H9 (cell line): ENCODE data around the gene STT3B. TPM values are rescaled to one million over a fixed set of nuclear protein-coding genes. Genes with fewer than 3 reads are reported as not detected.

Source experiments
- DNase-seq: peaks from one replicate; pipeline ENCODE4 v3.0.0-alpha.2; 2017
- H2AFZ ChIP-seq: one replicate; pipeline ENCODE4 v1.6.1; 2013; ENCODE audit warnings: mild to moderate bottlenecking, low read length, control low read depth, moderate library complexity
- H2AK5ac ChIP-seq: 2 replicates; pipeline ENCODE4 v1.6.1; 2013; ENCODE audit warnings: low read length, control low read depth, mixed read lengths; ENCODE audit not compliant: insufficient read length
- H2BK120ac ChIP-seq: one replicate; pipeline ENCODE4 v1.6.1; 2013; ENCODE audit warnings: low read depth, mild to moderate bottlenecking, low read length, control low read depth, inconsistent platforms; ENCODE audit not compliant: poor library complexity, severe bottlenecking
- H2BK12ac ChIP-seq: 2 replicates; pipeline ENCODE4 v1.6.1; 2013; ENCODE audit warnings: low read length, control low read depth, mixed read lengths, low read depth; ENCODE audit not compliant: insufficient read length
- H2BK15ac ChIP-seq: 2 replicates; pipeline ENCODE4 v1.6.1; 2013; ENCODE audit warnings: low read depth, low read length, control low read depth
- H2BK20ac ChIP-seq: one replicate; pipeline ENCODE4 v1.6.1; 2013; ENCODE audit warnings: low read depth, mild to moderate bottlenecking, low read length, control low read depth, inconsistent platforms; ENCODE audit not compliant: poor library complexity, severe bottlenecking
- H2BK5ac ChIP-seq: 2 replicates; pipeline ENCODE4 v1.6.1; 2013; ENCODE audit warnings: low read length, control low read depth, mixed read lengths; ENCODE audit not compliant: insufficient read length
- H3K14ac ChIP-seq: 2 replicates; pipeline ENCODE4 v1.6.1; 2013; ENCODE audit warnings: low read length, control low read depth; ENCODE audit not compliant: insufficient read depth
- H3K18ac ChIP-seq: 2 replicates; pipeline ENCODE4 v1.6.1; 2013; ENCODE audit warnings: low read depth, mild to moderate bottlenecking, mixed read lengths, low read length, control low read depth; ENCODE audit not compliant: insufficient read length
- H3K23ac ChIP-seq: 2 replicates; pipeline ENCODE4 v1.6.1; 2013; ENCODE audit warnings: low read length, control low read depth, mixed read lengths, low read depth; ENCODE audit not compliant: insufficient read length
- H3K23me2 ChIP-seq: 2 replicates; pipeline ENCODE4 v1.6.1; 2013; ENCODE audit warnings: low read depth, mild to moderate bottlenecking, mixed read lengths, low read length, control low read depth; ENCODE audit not compliant: insufficient read length, poor library complexity, severe bottlenecking
- H3K27ac ChIP-seq: 2 replicates; pipeline ENCODE4 v1.5.1; 2013; ENCODE audit warnings: low read length, control low read depth, mixed read lengths, low read depth; ENCODE audit not compliant: insufficient read length
- H3K27me3 ChIP-seq: 2 replicates; pipeline ENCODE4 v1.6.1; 2013; ENCODE audit warnings: low read length, control low read depth, inconsistent platforms; ENCODE audit not compliant: insufficient read depth
- H3K4ac ChIP-seq: 2 replicates; pipeline ENCODE4 v1.6.1; 2013; ENCODE audit warnings: low read depth, mild to moderate bottlenecking, control low read depth, inconsistent platforms, low read length, moderate library complexity
- H3K4me1 ChIP-seq: 2 replicates; pipeline ENCODE4 v1.6.1; 2013; ENCODE audit warnings: low read length, control low read depth, inconsistent platforms; ENCODE audit not compliant: insufficient read depth
- H3K4me2 ChIP-seq: 2 replicates; pipeline ENCODE4 v1.6.1; 2013; ENCODE audit warnings: low read length, control low read depth, mixed read lengths; ENCODE audit not compliant: insufficient read length, insufficient read depth
- H3K56ac ChIP-seq: 2 replicates; pipeline ENCODE4 v1.6.1; 2013; ENCODE audit warnings: low read depth, mild to moderate bottlenecking, mixed read lengths, low read length, control low read depth; ENCODE audit not compliant: insufficient read length
- H3K79me1 ChIP-seq: 2 replicates; pipeline ENCODE4 v1.6.1; 2013; ENCODE audit warnings: low read depth, mild to moderate bottlenecking, moderate library complexity, low read length, control low read depth, inconsistent platforms; ENCODE audit not compliant: insufficient read depth, poor library complexity, severe bottlenecking
- H3K79me2 ChIP-seq: 2 replicates; pipeline ENCODE4 v1.6.1; 2013; ENCODE audit warnings: low read length, control low read depth, inconsistent platforms; ENCODE audit not compliant: insufficient read depth
- H3K9ac ChIP-seq: 2 replicates; pipeline ENCODE4 v1.6.1; 2013; ENCODE audit warnings: low read length, control low read depth, mixed read lengths; ENCODE audit not compliant: insufficient read length; ENCODE audit errors: extremely low read depth
- H3K9me3 ChIP-seq: one replicate; pipeline ENCODE4 v1.6.1; 2013; ENCODE audit warnings: low read depth, low read length, inconsistent platforms; ENCODE audit not compliant: control insufficient read depth
- H3T11ph ChIP-seq: one replicate; pipeline ENCODE4 v1.6.1; 2013; ENCODE audit warnings: mild to moderate bottlenecking, low read length, control low read depth, inconsistent platforms
- H4K20me1 ChIP-seq: one replicate; pipeline ENCODE4 v1.6.1; 2013; ENCODE audit not compliant: control insufficient read depth, insufficient read length, insufficient read depth
- H4K5ac ChIP-seq: 2 replicates; pipeline ENCODE4 v1.6.1; 2013; ENCODE audit warnings: low read depth, mild to moderate bottlenecking, mixed read lengths, low read length, control low read depth; ENCODE audit not compliant: insufficient read length
- H4K8ac ChIP-seq: replicated peaks from 2 replicates; pipeline ENCODE4 v1.6.1; 2013; ENCODE audit warnings: low read length, control low read depth, mixed read lengths, low read depth; ENCODE audit not compliant: insufficient read length
- H4K91ac ChIP-seq: 2 replicates; pipeline ENCODE4 v1.6.1; 2013; ENCODE audit warnings: low read depth, mild to moderate bottlenecking, moderate library complexity, mixed read lengths, low read length, control low read depth; ENCODE audit not compliant: insufficient read length
- H3K27ac Mint-ChIP-seq, 3 experiments: 2 replicates in 2 of 3; 3 replicates in 1 of 3; pipeline ENCODE4 v1.8.0; 2020 to 2021; ENCODE audit warnings: mixed read lengths in 3 of 3, mild to moderate bottlenecking in 1 of 3, moderate library complexity in 1 of 3
- H3K27me3 Mint-ChIP-seq: 2 replicates; pipeline ENCODE4 v1.8.0; 2021; ENCODE audit warnings: low read depth, mild to moderate bottlenecking, moderate library complexity, mixed read lengths
- H3K36me3 Mint-ChIP-seq, 3 experiments: 2 replicates in 2 of 3; 3 replicates in 1 of 3; pipeline ENCODE4 v1.8.0; 2020 to 2021; ENCODE audit warnings: low read depth in 3 of 3, mixed read lengths in 3 of 3; ENCODE audit not compliant: insufficient read depth in 1 of 3
- H3K4me1 Mint-ChIP-seq, 2 experiments: 2 replicates each; pipeline ENCODE4 v1.8.0; 2020; ENCODE audit warnings: mixed read lengths in 2 of 2
- H3K4me3 Mint-ChIP-seq, 2 experiments: 2 replicates in 1 of 2; 3 replicates in 1 of 2; pipeline ENCODE4 v1.8.0; 2020 to 2021; ENCODE audit warnings: mild to moderate bottlenecking in 2 of 2, mixed read lengths in 2 of 2, moderate library complexity in 1 of 2
- H3K9me3 Mint-ChIP-seq, 2 experiments: 2 replicates in 1 of 2; 3 replicates in 1 of 2; pipeline ENCODE4 v1.8.0; 2020; ENCODE audit warnings: mild to moderate bottlenecking in 2 of 2, mixed read lengths in 2 of 2, moderate library complexity in 1 of 2
- CTCF ChIP-seq: fragments of 200-600 bp; sonication (generic); conservative IDR thresholded peaks from 3 replicates; pipeline ENCODE4 v1.8.0; 2021; ENCODE audit warnings: antibody characterized with exemption, mild to moderate bottlenecking
- WGBS: extraction: QIAGEN DNeasy Blood & Tissue Kit; methylation state at CpG from one replicate; pipeline ENCODE4 v1.1.7; 2013; ENCODE audit warnings: missing lambda C conversion rate, low lambda C conversion rate, mixed read lengths; ENCODE audit not compliant: insufficient read length; ENCODE audit errors: extremely low coverage; 5-methylcytosine and 5-hydroxymethylcytosine counted together
- total RNA-seq: library from RNA; stranded (reverse); gene quantifications from 2 replicates; pipeline ENCODE4 v1.2.1, GENCODE V29; 2021

The STT3B gene
- total RNA-seq, 1 experiment from 2014 or later: 79.9 TPM

- Mint-ChIP-seq H3K27me3 (0 out of 2 replicates have a peak, but pooled peaks cover 2% of the 10 kb centered on the region), H3K4me1 (peaks cover 8 to 11% of the 10 kb centered on the region in 2 experiments), H3K9me3 (peaks cover 0 to 2% of the 10 kb centered on the region in 2 experiments; a peak in 1 of 5 replicates), H3K27ac (no peak overlapping the region), H3K36me3 (peaks cover 0 to 4% (median 2%) of the 10 kb centered on the region in 3 experiments; a peak in 3 of 7 replicates), H3K4me3 (no peak overlapping the region)
- no peaks in the 10 kb centered on the region for H3K27me3 ChIP-seq
- H2BK5ac ChIP-seq: no peak overlapping the region
- H2AFZ ChIP-seq: no peak overlapping the region
- H4K20me1 ChIP-seq: no peaks in the 10 kb centered on the region
- no peaks in the 10 kb centered on the region for H3K9me3 ChIP-seq
- H3K9ac ChIP-seq: no peak overlapping the region
- DNase-seq: no peak
- H3K18ac ChIP-seq: no peak overlapping the region
- no CpG with 5 or more reads among the region's 3 CpGs for WGBS
- H3K23me2 ChIP-seq: no peaks in the 10 kb centered on the region
- H3K4ac ChIP-seq: no peak overlapping the region
- no peak overlapping the region for H3K14ac ChIP-seq
- no peaks in the 10 kb centered on the region for H3K79me1 ChIP-seq
- H2BK12ac ChIP-seq: no peak overlapping the region
- no peaks in the 10 kb centered on the region for H3K4me1 ChIP-seq
- no peaks in the 10 kb centered on the region for H3K79me2 ChIP-seq
- no peak overlapping the region for H2AK5ac ChIP-seq
- H3T11ph ChIP-seq: no peak overlapping the region
- H4K5ac ChIP-seq: no peak overlapping the region
- H4K8ac ChIP-seq: no peak overlapping the region
- H3K27ac ChIP-seq: no peak overlapping the region
- no peak for TF ChIP-seq CTCF
- H3K56ac ChIP-seq: no peak overlapping the region
- no peak overlapping the region for H3K4me2 ChIP-seq
- no peak overlapping the region for H2BK20ac ChIP-seq
- no peak overlapping the region for H3K23ac ChIP-seq
- H4K91ac ChIP-seq: no peak overlapping the region
- H2BK15ac ChIP-seq: no peak overlapping the region
- H2BK120ac ChIP-seq: no peak overlapping the region
These were observed 44.2 kb upstream of the STT3B start for GRCh38 chr3:31488475-31489017.
